ENCODE measurements around the gene MT1B.

DNA sequence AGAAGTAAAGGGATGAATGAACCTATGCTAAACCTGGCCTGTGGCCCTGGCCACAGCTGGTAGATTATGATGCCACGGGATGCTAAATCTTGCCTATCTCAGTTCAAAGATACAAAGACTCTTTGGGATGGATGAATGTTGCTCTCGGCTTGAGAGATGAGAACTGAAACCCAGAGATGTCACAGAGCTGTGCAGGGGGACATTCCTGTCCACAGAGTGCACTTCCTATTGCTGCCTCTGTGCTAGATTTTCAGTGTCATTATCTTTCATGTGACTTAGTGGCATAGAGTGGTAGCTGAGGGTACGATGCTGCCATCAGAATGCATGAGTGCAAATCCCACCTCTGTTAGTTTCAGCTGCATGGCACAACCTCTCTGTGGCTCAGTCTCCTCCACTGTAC lies 21.6 kb upstream of the MT1B start:
- no peak for TF ChIP-seq EZH2 (IDR thresholded peaks at IDR 0.05; ENCODE audit: insufficient read depth, low read length)
- TF ChIP-seq, protein P1, sequence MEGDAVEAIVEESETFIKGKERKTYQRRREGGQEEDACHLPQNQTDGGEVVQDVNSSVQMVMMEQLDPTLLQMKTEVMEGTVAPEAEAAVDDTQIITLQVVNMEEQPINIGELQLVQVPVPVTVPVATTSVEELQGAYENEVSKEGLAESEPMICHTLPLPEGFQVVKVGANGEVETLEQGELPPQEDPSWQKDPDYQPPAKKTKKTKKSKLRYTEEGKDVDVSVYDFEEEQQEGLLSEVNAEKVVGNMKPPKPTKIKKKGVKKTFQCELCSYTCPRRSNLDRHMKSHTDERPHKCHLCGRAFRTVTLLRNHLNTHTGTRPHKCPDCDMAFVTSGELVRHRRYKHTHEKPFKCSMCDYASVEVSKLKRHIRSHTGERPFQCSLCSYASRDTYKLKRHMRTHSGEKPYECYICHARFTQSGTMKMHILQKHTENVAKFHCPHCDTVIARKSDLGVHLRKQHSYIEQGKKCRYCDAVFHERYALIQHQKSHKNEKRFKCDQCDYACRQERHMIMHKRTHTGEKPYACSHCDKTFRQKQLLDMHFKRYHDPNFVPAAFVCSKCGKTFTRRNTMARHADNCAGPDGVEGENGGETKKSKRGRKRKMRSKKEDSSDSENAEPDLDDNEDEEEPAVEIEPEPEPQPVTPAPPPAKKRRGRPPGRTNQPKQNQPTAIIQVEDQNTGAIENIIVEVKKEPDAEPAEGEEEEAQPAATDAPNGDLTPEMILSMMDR (IDR thresholded peaks at IDR 0.05; ENCODE audit: insufficient read depth, low read depth, low read length): no peak
